Activated CD4-positive, alpha-beta T cell treated with anti-CD3 and anti-CD28 coated beads, Interleukin-2, amount 50 U/mL, for 48 hours (primary cell): ENCODE data around the gene MTTP.

Experiments
- DNase-seq, 2 experiments: peaks; one replicate each; pipeline ENCODE4 v3.0.0-alpha.2; 2020

The MTTP gene

GRCh38 chr4:99593781-99594641, 19.4 kb downstream of the MTTP start:
- no peak for DNase-seq

- no peak for DNase-seq
These were observed 20.2 kb downstream of the MTTP start for GRCh38 chr4:99594818-99595217.

- no peak for DNase-seq
These were observed 32.1 kb downstream of the MTTP start for GRCh38 chr4:99606716-99607115.

- DNase-seq, result no peak
These were observed 33.8 kb downstream of the MTTP start for GRCh38 chr4:99608417-99608816.

GRCh38 chr4:99610605-99611175, 36.1 kb downstream of the MTTP start:
- DNase-seq, result no peak

GRCh38 chr4:99612281-99612680, 37.7 kb downstream of the MTTP start:
- DNase-seq, result no peak

GRCh38 chr4:99612704-99613103, 38.1 kb downstream of the MTTP start:
- no peak for DNase-seq

GRCh38 chr4:99614491-99614890, 39.9 kb downstream of the MTTP start:
- no peak for DNase-seq

GRCh38 chr4:99615170-99615820, 40.7 kb downstream of the MTTP start:
- no peak for DNase-seq

- DNase-seq, result no peak
These were observed 42.8 kb downstream of the MTTP start for GRCh38 chr4:99617374-99617773.

- DNase-seq, result no peak
These were observed 47.7 kb downstream of the MTTP start for GRCh38 chr4:99622341-99622740.

- DNase-seq, result no peak
These were observed 49.6 kb downstream of the MTTP start for GRCh38 chr4:99624141-99624719.

GRCh38 chr4:99625369-99625768, 50.7 kb downstream of the MTTP start:
- DNase-seq, result no peak

- no peak for DNase-seq
These were observed 53.4 kb downstream of the MTTP start for GRCh38 chr4:99628040-99628439.

GRCh38 chr4:99629962-99630554, 55.4 kb downstream of the MTTP start:
- DNase-seq, result no peak

GRCh38 chr4:99630857-99631360, 56.3 kb downstream of the MTTP start:
- DNase-seq, result no peak

GRCh38 chr4:99633772-99634171, 59.1 kb downstream of the MTTP start:
- DNase-seq, result no peak

GRCh38 chr4:99634742-99635360, 60.2 kb downstream of the MTTP start:
- no peak for DNase-seq

GRCh38 chr4:99635601-99636000, 61.0 kb downstream of the MTTP start:
- DNase-seq, result no peak

- DNase-seq, result no peak
These were observed 61.8 kb downstream of the MTTP start for GRCh38 chr4:99636422-99636821.

GRCh38 chr4:99637174-99637573, 62.5 kb downstream of the MTTP start:
- no peak for DNase-seq

- DNase-seq, result no peak
These were observed 66.1 kb downstream of the MTTP start for GRCh38 chr4:99640676-99641075.
